ENCODE data around the gene DAP.

DAP gene

GRCh38 chr5:10652606-10653005 is 108.4 kb downstream of the DAP start:
- no peak for ATAC-seq
- TF ChIP-seq, protein P1, sequence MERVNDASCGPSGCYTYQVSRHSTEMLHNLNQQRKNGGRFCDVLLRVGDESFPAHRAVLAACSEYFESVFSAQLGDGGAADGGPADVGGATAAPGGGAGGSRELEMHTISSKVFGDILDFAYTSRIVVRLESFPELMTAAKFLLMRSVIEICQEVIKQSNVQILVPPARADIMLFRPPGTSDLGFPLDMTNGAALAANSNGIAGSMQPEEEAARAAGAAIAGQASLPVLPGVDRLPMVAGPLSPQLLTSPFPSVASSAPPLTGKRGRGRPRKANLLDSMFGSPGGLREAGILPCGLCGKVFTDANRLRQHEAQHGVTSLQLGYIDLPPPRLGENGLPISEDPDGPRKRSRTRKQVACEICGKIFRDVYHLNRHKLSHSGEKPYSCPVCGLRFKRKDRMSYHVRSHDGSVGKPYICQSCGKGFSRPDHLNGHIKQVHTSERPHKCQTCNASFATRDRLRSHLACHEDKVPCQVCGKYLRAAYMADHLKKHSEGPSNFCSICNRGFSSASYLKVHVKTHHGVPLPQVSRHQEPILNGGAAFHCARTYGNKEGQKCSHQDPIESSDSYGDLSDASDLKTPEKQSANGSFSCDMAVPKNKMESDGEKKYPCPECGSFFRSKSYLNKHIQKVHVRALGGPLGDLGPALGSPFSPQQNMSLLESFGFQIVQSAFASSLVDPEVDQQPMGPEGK (CRISPR knock-in tag; IDR thresholded peaks at IDR 0.05; ENCODE audit: borderline replicate concordance) = no peak
- TF ChIP-seq TCF4 (CRISPR knock-in tag; IDR thresholded peaks at IDR 0.05; ENCODE audit: borderline replicate concordance) (no peak), PPARA (CRISPR knock-in tag; IDR thresholded peaks at IDR 0.05; ENCODE audit: borderline replicate concordance) (no peak), ZFP3 (CRISPR knock-in tag; IDR thresholded peaks at IDR 0.05) (no peak), ZNF565 (CRISPR knock-in tag; conservative IDR thresholded peaks at IDR 0.05; ENCODE audit: low read depth) (no peak), ZNF70 (CRISPR knock-in tag; IDR thresholded peaks at IDR 0.05) (no peak), TOX (CRISPR knock-in tag; IDR thresholded peaks at IDR 0.05; ENCODE audit: borderline replicate concordance) (no peak), ISL1 (CRISPR knock-in tag; IDR thresholded peaks at IDR 0.05) (no peak)
- TF ChIP-seq, protein P2, sequence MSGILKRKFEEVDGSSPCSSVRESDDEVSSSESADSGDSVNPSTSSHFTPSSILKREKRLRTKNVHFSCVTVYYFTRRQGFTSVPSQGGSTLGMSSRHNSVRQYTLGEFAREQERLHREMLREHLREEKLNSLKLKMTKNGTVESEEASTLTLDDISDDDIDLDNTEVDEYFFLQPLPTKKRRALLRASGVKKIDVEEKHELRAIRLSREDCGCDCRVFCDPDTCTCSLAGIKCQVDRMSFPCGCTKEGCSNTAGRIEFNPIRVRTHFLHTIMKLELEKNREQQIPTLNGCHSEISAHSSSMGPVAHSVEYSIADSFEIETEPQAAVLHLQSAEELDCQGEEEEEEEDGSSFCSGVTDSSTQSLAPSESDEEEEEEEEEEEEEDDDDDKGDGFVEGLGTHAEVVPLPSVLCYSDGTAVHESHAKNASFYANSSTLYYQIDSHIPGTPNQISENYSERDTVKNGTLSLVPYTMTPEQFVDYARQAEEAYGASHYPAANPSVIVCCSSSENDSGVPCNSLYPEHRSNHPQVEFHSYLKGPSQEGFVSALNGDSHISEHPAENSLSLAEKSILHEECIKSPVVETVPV (CRISPR knock-in tag; IDR thresholded peaks at IDR 0.05) = no peak
- TF ChIP-seq, protein P3, sequence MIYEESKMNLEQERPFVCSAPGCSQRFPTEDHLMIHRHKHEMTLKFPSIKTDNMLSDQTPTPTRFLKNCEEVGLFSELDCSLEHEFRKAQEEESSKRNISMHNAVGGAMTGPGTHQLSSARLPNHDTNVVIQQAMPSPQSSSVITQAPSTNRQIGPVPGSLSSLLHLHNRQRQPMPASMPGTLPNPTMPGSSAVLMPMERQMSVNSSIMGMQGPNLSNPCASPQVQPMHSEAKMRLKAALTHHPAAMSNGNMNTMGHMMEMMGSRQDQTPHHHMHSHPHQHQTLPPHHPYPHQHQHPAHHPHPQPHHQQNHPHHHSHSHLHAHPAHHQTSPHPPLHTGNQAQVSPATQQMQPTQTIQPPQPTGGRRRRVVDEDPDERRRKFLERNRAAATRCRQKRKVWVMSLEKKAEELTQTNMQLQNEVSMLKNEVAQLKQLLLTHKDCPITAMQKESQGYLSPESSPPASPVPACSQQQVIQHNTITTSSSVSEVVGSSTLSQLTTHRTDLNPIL (CRISPR knock-in tag; IDR thresholded peaks at IDR 0.05; ENCODE audit: low read depth) = no peak

- TF ChIP-seq SNAI2 (CRISPR knock-in tag; IDR thresholded peaks at IDR 0.05) (no peak), TCF4 (CRISPR knock-in tag; IDR thresholded peaks at IDR 0.05; ENCODE audit: borderline replicate concordance) (no peak)
Observed at GRCh38 chr5:10652151-10652550, 108.9 kb downstream of the DAP start.

DNA sequence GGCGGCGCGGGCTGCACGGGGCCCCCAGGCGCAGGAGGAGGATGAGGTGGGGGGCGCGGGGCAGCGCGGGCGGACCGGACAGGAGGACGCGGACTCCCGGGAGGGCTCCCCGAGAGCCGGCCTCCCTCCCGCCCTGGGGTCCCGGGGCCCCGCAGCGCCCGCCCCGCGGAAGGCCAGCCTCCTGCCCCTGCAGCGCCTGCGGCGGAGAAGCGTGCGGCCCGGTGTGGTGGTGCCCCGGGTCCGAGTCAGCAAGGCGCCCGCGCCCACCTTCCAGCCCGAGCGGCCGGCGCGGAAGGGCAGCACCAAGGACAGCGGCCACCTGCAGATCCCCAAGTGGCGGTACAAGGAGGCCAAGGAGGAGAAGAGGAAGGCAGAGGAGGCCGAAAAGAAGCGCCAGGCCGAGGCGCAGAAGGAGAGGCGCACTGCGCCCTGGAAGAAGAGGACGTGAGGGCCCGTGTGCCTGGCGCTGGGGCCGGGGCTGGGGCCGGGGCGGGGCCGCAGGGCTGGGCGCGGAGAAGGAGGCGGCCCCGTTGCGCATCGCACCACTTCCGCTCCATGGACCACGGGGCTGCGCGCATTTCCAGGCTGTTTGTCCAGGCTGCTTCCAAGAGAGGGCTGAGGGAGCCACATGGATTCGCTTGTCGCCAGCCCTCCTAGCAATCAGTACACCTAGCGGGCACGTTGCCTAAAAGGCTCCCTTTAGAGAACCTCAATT is 111.2 kb downstream of the DAP start:
- no peak; the same call in 1 of the 3 replicates for ATAC-seq
- no peak for TF ChIP-seq OSR1 (CRISPR knock-in tag; IDR thresholded peaks at IDR 0.05)
- TF ChIP-seq, protein P3 (CRISPR knock-in tag; IDR thresholded peaks at IDR 0.05; ENCODE audit: low read depth) = no peak
- no peak for TF ChIP-seq ZNF565 (CRISPR knock-in tag; conservative IDR thresholded peaks at IDR 0.05; ENCODE audit: low read depth)
- TF ChIP-seq CSDC2 (CRISPR knock-in tag; IDR thresholded peaks at IDR 0.05) = no peak; the same call in 1 of the 2 replicates
- TF ChIP-seq TCF4 (CRISPR knock-in tag; IDR thresholded peaks at IDR 0.05; ENCODE audit: borderline replicate concordance) = no peak
- no peak for TF ChIP-seq ZFP30 (CRISPR knock-in tag; IDR thresholded peaks at IDR 0.05)
- TF ChIP-seq ZC3H10 (CRISPR knock-in tag; IDR thresholded peaks at IDR 0.05) = no peak
- TF ChIP-seq RARB (CRISPR knock-in tag; IDR thresholded peaks at IDR 0.05) = no peak

More at GRCh38 chr5:10652151-10652550, 108.9 kb downstream of the DAP start:
- ATAC-seq = no peak

- ATAC-seq = no peak
- no peak for TF ChIP-seq ARNTL (CRISPR knock-in tag; IDR thresholded peaks at IDR 0.05; ENCODE audit: borderline replicate concordance, low read depth)
- TF ChIP-seq ISL1 (CRISPR knock-in tag; IDR thresholded peaks at IDR 0.05) = no peak
- no peak for TF ChIP-seq CSDC2 (CRISPR knock-in tag; IDR thresholded peaks at IDR 0.05)
- no peak for TF ChIP-seq ZFP3 (CRISPR knock-in tag; IDR thresholded peaks at IDR 0.05)
- TF ChIP-seq ZC3H10 (CRISPR knock-in tag; IDR thresholded peaks at IDR 0.05) = no peak
- TF ChIP-seq TOX (CRISPR knock-in tag; IDR thresholded peaks at IDR 0.05; ENCODE audit: borderline replicate concordance) = no peak
- no peak for TF ChIP-seq SNAI2 (CRISPR knock-in tag; IDR thresholded peaks at IDR 0.05)
- TF ChIP-seq, protein P3 (CRISPR knock-in tag; IDR thresholded peaks at IDR 0.05; ENCODE audit: low read depth) = no peak
- TF ChIP-seq RARB (CRISPR knock-in tag; IDR thresholded peaks at IDR 0.05) = no peak
- TF ChIP-seq ZNF8 (CRISPR knock-in tag; IDR thresholded peaks at IDR 0.05) = no peak
- TF ChIP-seq ESRRG (CRISPR knock-in tag; IDR thresholded peaks at IDR 0.05) = no peak
- no peak for TF ChIP-seq ZNF565 (CRISPR knock-in tag; conservative IDR thresholded peaks at IDR 0.05; ENCODE audit: low read depth)
- TF ChIP-seq TSHZ2 (CRISPR knock-in tag; IDR thresholded peaks at IDR 0.05) = no peak
- TF ChIP-seq OSR1 (CRISPR knock-in tag; IDR thresholded peaks at IDR 0.05) = no peak
- TF ChIP-seq POU6F1 (CRISPR knock-in tag; IDR thresholded peaks at IDR 0.05; ENCODE audit: borderline replicate concordance, low read depth) = no peak
Observed at GRCh38 chr5:10648806-10649665, 112.0 kb downstream of the DAP start.

All from SK-N-SH treated with all-trans-retinoic acid at 6 μM for 48 hours (cell line).